Psoas muscle (tissue), 8 donors: ENCODE results near the gene DIP2C. TPM values are rescaled to one million over a fixed set of nuclear protein-coding genes. Genes with fewer than 3 reads are reported as not detected.

ENCODE experiments used
- ATAC-seq, 4 donors: fragments of 200-7000 bp; cut with Tn5 transposase; one replicate each; pipeline ENCODE4 v1.9.1; 2020; ENCODE audit warnings: moderate library complexity in 3 of 4, mild to moderate bottlenecking in 2 of 4
- DNase-seq, 2 donors: peaks; one replicate each; pipeline ENCODE4 v3.0.0-alpha.2; 2020
- H3K27ac ChIP-seq: fragments of 200-600 bp; one replicate; pipeline ENCODE4 v1.8.0; 2022
- H3K27me3 ChIP-seq, 3 donors: fragments of 200-600 bp in 1 of 3; one replicate each; pipeline versions ENCODE4 v1.6.1 to v1.8.0; 2013 to 2022; ENCODE audit warnings: low read length in 2 of 3, mild to moderate bottlenecking in 2 of 3, moderate library complexity in 1 of 3; ENCODE audit not compliant: insufficient read depth in 3 of 3
- H3K36me3 ChIP-seq, 2 donors: fragments of 200-600 bp in 1 of 2; one replicate each; pipeline versions ENCODE4 v1.6.1 to v1.8.0; 2013 to 2022; ENCODE audit warnings: low read depth in 1 of 2, mild to moderate bottlenecking in 1 of 2, moderate library complexity in 1 of 2; ENCODE audit not compliant: insufficient read depth in 1 of 2
- H3K4me1 ChIP-seq: fragments of 200-600 bp; one replicate; pipeline ENCODE4 v1.8.0; 2022
- H3K4me3 ChIP-seq: fragments of 200-600 bp; one replicate; pipeline ENCODE4 v1.8.0; 2022; ENCODE audit warnings: mild to moderate bottlenecking
- H3K9me3 ChIP-seq: fragments of 200-600 bp; one replicate; pipeline ENCODE4 v1.8.0; 2022
- WGBS, 3 donors: extraction: QIAGEN DNeasy Blood & Tissue Kit; methylation state at CpG; one replicate each; pipeline versions ENCODE4 v1.1.6 to v1.1.7; 2013; 5-methylcytosine and 5-hydroxymethylcytosine counted together
- intact Hi-C, 2 donors: fragments of 100-400 bp; cut with DNase I; formaldehyde crosslinking; loops; one replicate each; pipeline versions ENCODE4 v1.11.0 to v1.14.2; 2022
- polyA plus RNA-seq, 3 donors: library from polyadenylated mRNA; stranded (reverse); fragments of 200-250 nt; gene quantifications; one replicate each; pipeline ENCODE4 v1.2.3, GENCODE V29; 2013
- total RNA-seq, 4 donors: library from RNA; stranded (reverse); fragmentation: NEBNext Ultra II Directional in 2 of 4; extraction: Animal tissue kit (Norgen Biotek cat#: 25700) in 2 of 4; gene quantifications; one replicate each; pipeline versions ENCODE4 v1.2.1 to v1.2.4, GENCODE V29; 2021 to 2023
- TF ChIP-seq, protein P1 (sequence below): fragments of 200-600 bp; IDR thresholded peaks from one replicate; pipeline ENCODE4 v1.8.0; 2022; ENCODE audit warnings: antibody characterized with exemption
- donor health status: healthy with polysubstance abuse.
- donor health status: DM: no; HTN: no; CAD: no; lungs with moderate emphysema.
- donor health status: Bipolar disorder and iron deficiency.
- donor health status: healthy.
- donor health status: DM: yes; HTN: yes; CAD: no.
- donor health status: DM: no; HTN: no; CAD: no.
- donor health status: DM: no; HTN: no; CAD: no.
- donor health status: DM: yes; HTN: yes; CAD: no.

The DIP2C gene
- total and polyA plus RNA-seq, 7 donors = 7.7 to 32.0 (median 25.0) TPM

DNA sequence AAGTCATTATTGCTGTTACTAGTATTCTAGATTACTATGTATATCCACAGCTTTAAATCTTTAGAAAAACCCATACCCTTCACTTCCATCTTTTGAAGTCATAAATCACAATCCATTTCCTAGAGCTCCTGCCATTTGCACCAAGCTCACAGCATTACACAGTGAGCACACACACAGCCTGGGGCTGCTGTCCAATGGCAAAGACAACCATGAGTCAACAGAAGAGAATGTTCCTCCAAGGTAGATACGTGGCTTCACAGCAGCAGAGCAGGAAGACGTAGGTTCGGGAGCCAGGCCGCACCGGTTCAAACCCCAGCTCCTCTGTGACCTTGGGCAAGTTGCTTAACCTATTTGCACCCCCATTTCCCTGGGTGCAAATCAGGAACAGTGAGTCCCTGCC lies 234.6 kb downstream of the DIP2C start:
- H3K27me3 ChIP-seq = no peaks in the 10 kb centered on the region
- 25 to 33% (median 28%) methylated on average over 5 of the region's 5 CpGs for WGBS, 3 donors
- H3K9me3 ChIP-seq = no peaks in the 10 kb centered on the region
- intact Hi-C loops = no loop called here
- peaks cover 18% of the 10 kb centered on the region for H3K4me1 ChIP-seq
- H3K36me3 ChIP-seq = no peaks in the 10 kb centered on the region
- peak; percentile 85 to 96 (median 91) for ATAC-seq
- TF ChIP-seq, protein P1, sequence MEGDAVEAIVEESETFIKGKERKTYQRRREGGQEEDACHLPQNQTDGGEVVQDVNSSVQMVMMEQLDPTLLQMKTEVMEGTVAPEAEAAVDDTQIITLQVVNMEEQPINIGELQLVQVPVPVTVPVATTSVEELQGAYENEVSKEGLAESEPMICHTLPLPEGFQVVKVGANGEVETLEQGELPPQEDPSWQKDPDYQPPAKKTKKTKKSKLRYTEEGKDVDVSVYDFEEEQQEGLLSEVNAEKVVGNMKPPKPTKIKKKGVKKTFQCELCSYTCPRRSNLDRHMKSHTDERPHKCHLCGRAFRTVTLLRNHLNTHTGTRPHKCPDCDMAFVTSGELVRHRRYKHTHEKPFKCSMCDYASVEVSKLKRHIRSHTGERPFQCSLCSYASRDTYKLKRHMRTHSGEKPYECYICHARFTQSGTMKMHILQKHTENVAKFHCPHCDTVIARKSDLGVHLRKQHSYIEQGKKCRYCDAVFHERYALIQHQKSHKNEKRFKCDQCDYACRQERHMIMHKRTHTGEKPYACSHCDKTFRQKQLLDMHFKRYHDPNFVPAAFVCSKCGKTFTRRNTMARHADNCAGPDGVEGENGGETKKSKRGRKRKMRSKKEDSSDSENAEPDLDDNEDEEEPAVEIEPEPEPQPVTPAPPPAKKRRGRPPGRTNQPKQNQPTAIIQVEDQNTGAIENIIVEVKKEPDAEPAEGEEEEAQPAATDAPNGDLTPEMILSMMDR = no peak
- H3K27ac ChIP-seq = no peak overlapping the region
- peak; percentile 39 to 68 for DNase-seq
- H3K4me3 ChIP-seq = no peak overlapping the region

DNA sequence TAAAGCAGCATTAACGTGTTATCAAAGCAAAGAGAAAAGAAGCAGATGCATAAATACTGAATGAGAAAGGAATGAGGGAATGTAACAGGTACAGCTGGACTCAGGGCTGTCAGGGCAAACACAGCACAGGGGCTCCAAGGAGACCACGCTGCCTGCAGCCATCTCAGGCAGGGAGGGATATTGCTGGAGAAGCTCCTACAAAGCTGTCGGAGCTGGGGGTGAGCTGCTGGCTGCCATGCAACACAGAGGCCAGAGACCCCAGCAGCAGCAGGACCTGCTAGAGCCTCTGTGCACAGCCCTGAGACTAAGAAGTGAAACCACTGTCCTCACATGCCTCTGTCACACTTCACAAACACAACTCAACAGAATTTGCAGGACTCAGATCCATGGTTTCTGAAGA lies 235.8 kb downstream of the DIP2C start:
- H3K27ac ChIP-seq = no peak overlapping the region
- intact Hi-C loops = no loop called here
- H3K9me3 ChIP-seq = no peaks in the 10 kb centered on the region
- H3K4me1 ChIP-seq = peaks cover 18% of the 10 kb centered on the region
- no peaks in the 10 kb centered on the region for H3K36me3 ChIP-seq
- no peaks in the 10 kb centered on the region for H3K27me3 ChIP-seq
- TF ChIP-seq, protein P1 = no peak
- no peak overlapping the region for H3K4me3 ChIP-seq
- no peak for DNase-seq
- WGBS, 3 donors = 78 to 100% (median 98%) methylated on average over 3 of the region's 3 CpGs
- ATAC-seq = no peak

DNA sequence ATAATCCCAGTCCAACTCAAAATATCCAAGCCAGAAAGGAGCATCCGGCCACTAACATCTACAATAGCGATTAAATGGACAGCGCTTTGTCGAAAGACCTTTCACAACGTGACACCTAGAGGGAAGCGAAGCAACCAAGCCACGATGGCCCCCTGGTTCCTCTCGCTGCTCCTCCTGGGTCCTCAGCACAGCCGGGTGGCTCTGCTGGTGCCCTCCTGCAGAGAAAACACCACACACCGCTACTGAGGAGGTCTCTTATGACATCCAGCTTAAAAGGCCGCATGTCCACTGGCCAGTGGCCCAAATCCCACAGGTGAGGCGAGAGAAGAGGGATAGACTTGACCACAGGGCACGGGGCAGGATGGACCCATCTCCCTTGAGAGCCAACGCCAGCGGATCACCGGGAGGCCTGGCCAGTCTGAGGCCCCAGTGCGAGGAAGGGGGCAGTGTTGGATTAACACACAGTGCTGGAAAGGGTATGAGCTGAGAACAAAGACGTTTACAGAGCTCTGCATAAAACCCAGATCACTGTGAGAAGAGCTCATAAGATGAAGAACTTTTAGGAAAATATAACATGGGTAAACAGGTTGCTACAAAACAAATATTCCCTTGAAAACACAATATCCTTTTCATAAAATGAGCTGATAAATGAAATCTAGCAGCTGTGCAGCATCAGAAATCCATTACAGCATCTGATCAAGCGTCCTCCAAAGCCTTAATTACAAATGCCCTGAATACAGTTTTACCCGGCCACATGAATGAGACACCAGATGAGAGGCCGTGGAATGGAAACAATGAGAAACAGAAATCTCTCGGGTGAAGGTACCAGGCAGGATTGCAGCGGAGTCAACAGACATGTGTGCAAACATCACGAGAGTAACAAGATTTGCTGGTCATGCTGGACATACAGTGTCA lies 236.7 kb downstream of the DIP2C start:
- Histone ChIP-seq H3K27ac (no peak overlapping the region), H3K4me1 (peaks cover 15% of the 10 kb centered on the region), H3K36me3 (no peaks in the 10 kb centered on the region), H3K9me3 (no peaks in the 10 kb centered on the region), H3K4me3 (no peak overlapping the region), H3K27me3 (no peaks in the 10 kb centered on the region)
- DNase-seq = no peak
- WGBS, 3 donors = 82 to 88% (median 87%) methylated on average over 24 of the region's 24 CpGs
- TF ChIP-seq, protein P1 = no peak
- ATAC-seq = no peak
- intact Hi-C loops = no loop called here

DNA sequence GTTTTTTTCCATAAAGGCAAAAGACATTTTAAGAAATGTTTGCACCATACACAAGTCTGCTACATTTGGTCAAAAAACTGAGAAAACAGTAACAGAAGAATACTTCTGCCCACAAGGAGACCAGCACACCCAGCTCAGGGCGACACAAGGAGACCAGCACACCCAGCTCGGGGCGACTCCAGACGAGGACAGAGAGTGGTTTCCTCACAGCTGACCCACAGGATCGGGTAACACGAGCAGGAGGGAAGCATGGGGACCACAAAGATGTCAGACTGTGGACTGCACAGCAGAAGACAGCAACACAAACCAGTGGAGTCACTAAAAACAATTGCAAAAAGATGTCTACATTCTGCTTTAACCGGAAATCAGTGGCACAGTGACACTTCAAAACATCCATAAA lies 237.6 kb downstream of the DIP2C start:
- ATAC-seq (peak in 2 of 4 donors; percentile 35 to 36), DNase-seq (no peak)
- H3K4me3 ChIP-seq = no peak overlapping the region
- TF ChIP-seq, protein P1 = no peak
- H3K27ac ChIP-seq = no peak overlapping the region
- no peaks in the 10 kb centered on the region for H3K9me3 ChIP-seq
- intact Hi-C loops = no loop called here
- no peaks in the 10 kb centered on the region for H3K36me3 ChIP-seq
- no peaks in the 10 kb centered on the region for H3K27me3 ChIP-seq
- 62 to 78% (median 68%) methylated on average over 7 of the region's 7 CpGs for WGBS, 3 donors
- H3K4me1 ChIP-seq = peaks cover 11% of the 10 kb centered on the region
